ENCODE measurements around the gene CNTNAP3B.
"Not testable (repeated sequence)": the region's sequence is repeated elsewhere in the genome, so short reads cannot be mapped to it uniquely, and the experiment has no call there.

CNTNAP3B gene

GRCh38 chr9:41941738-41942137 is 187.5 kb downstream of the CNTNAP3B start:
- not testable (repeated sequence) for H3K4me2 ChIP-seq (ENCODE audit: low read length); H3K4me1 ChIP-seq (ENCODE audit: control insufficient read depth, insufficient read depth, low read length); H3K4me3 ChIP-seq (ENCODE audit: low read length); H3K9me3 ChIP-seq (replicated peaks; ENCODE audit: low read length); H3K9ac ChIP-seq (ENCODE audit: low read depth, low read length); H3K36me3 ChIP-seq (ENCODE audit: insufficient read depth, low read length); H3K27me3 ChIP-seq (ENCODE audit: control insufficient read depth, insufficient read depth, low read length)

- H3K4me3 ChIP-seq (ENCODE audit: low read length); H3K9me3 ChIP-seq (replicated peaks; ENCODE audit: low read length); H3K4me2 ChIP-seq (ENCODE audit: low read length); H3K27me3 ChIP-seq (ENCODE audit: control insufficient read depth, insufficient read depth, low read length); H3K36me3 ChIP-seq (ENCODE audit: insufficient read depth, low read length); H3K4me1 ChIP-seq (ENCODE audit: control insufficient read depth, insufficient read depth, low read length); H3K9ac ChIP-seq (ENCODE audit: low read depth, low read length): not testable (repeated sequence)
Measured at GRCh38 chr9:41938143-41938542, 191.1 kb downstream of the CNTNAP3B start.

- H3K9ac ChIP-seq (ENCODE audit: low read depth, low read length); H3K27me3 ChIP-seq (ENCODE audit: control insufficient read depth, insufficient read depth, low read length); H3K4me2 ChIP-seq (ENCODE audit: low read length); H3K4me1 ChIP-seq (ENCODE audit: control insufficient read depth, insufficient read depth, low read length); H3K4me3 ChIP-seq (ENCODE audit: low read length); H3K9me3 ChIP-seq (replicated peaks; ENCODE audit: low read length); H3K36me3 ChIP-seq (ENCODE audit: insufficient read depth, low read length): not testable (repeated sequence)
Measured at GRCh38 chr9:41935727-41936126, 193.5 kb downstream of the CNTNAP3B start.

- H3K9me3 ChIP-seq (replicated peaks; ENCODE audit: low read length); H3K4me2 ChIP-seq (ENCODE audit: low read length); H3K4me1 ChIP-seq (ENCODE audit: control insufficient read depth, insufficient read depth, low read length); H3K36me3 ChIP-seq (ENCODE audit: insufficient read depth, low read length); H3K4me3 ChIP-seq (ENCODE audit: low read length); H3K9ac ChIP-seq (ENCODE audit: low read depth, low read length); H3K27me3 ChIP-seq (ENCODE audit: control insufficient read depth, insufficient read depth, low read length): not testable (repeated sequence)
Measured at GRCh38 chr9:41929172-41929571, 200.1 kb downstream of the CNTNAP3B start.

GRCh38 chr9:41917374-41917773 is 211.9 kb downstream of the CNTNAP3B start:
- H3K4me3 ChIP-seq (ENCODE audit: low read length); H3K4me2 ChIP-seq (ENCODE audit: low read length); H3K9me3 ChIP-seq (replicated peaks; ENCODE audit: low read length); H3K36me3 ChIP-seq (ENCODE audit: insufficient read depth, low read length); H3K27me3 ChIP-seq (ENCODE audit: control insufficient read depth, insufficient read depth, low read length); H3K9ac ChIP-seq (ENCODE audit: low read depth, low read length); H3K4me1 ChIP-seq (ENCODE audit: control insufficient read depth, insufficient read depth, low read length): not testable (repeated sequence)

- H3K4me1 ChIP-seq (ENCODE audit: control insufficient read depth, insufficient read depth, low read length): not testable (repeated sequence)
Measured at GRCh38 chr9:41905488-41905887, 223.7 kb downstream of the CNTNAP3B start.

GRCh38 chr9:41902762-41903161 is 226.5 kb downstream of the CNTNAP3B start:
- not testable (repeated sequence) for H3K9me3 ChIP-seq (replicated peaks; ENCODE audit: low read length); H3K27me3 ChIP-seq (ENCODE audit: control insufficient read depth, insufficient read depth, low read length); H3K36me3 ChIP-seq (ENCODE audit: insufficient read depth, low read length); H3K4me2 ChIP-seq (ENCODE audit: low read length); H3K4me1 ChIP-seq (ENCODE audit: control insufficient read depth, insufficient read depth, low read length); H3K4me3 ChIP-seq (ENCODE audit: low read length); H3K9ac ChIP-seq (ENCODE audit: low read depth, low read length)

More at GRCh38 chr9:41905488-41905887, 223.7 kb downstream of the CNTNAP3B start:
- not testable (repeated sequence) for H3K9me3 ChIP-seq (replicated peaks; ENCODE audit: low read length); H3K4me2 ChIP-seq (ENCODE audit: low read length); H3K4me3 ChIP-seq (ENCODE audit: low read length); H3K36me3 ChIP-seq (ENCODE audit: insufficient read depth, low read length); H3K9ac ChIP-seq (ENCODE audit: low read depth, low read length); H3K27me3 ChIP-seq (ENCODE audit: control insufficient read depth, insufficient read depth, low read length)

- not testable (repeated sequence) for H3K4me3 ChIP-seq (ENCODE audit: low read length); H3K9ac ChIP-seq (ENCODE audit: low read depth, low read length); H3K36me3 ChIP-seq (ENCODE audit: insufficient read depth, low read length); H3K4me2 ChIP-seq (ENCODE audit: low read length); H3K27me3 ChIP-seq (ENCODE audit: control insufficient read depth, insufficient read depth, low read length); H3K4me1 ChIP-seq (ENCODE audit: control insufficient read depth, insufficient read depth, low read length); H3K9me3 ChIP-seq (replicated peaks; ENCODE audit: low read length)
Measured at GRCh38 chr9:41898720-41899343, 230.4 kb downstream of the CNTNAP3B start.

- not testable (repeated sequence) for H3K4me2 ChIP-seq (ENCODE audit: low read length); H3K27me3 ChIP-seq (ENCODE audit: control insufficient read depth, insufficient read depth, low read length); H3K4me1 ChIP-seq (ENCODE audit: control insufficient read depth, insufficient read depth, low read length); H3K36me3 ChIP-seq (ENCODE audit: insufficient read depth, low read length); H3K9ac ChIP-seq (ENCODE audit: low read depth, low read length); H3K9me3 ChIP-seq (replicated peaks; ENCODE audit: low read length); H3K4me3 ChIP-seq (ENCODE audit: low read length)
Measured at GRCh38 chr9:41874557-41874956, 254.7 kb downstream of the CNTNAP3B start.

GRCh38 chr9:41855422-41855821 is 273.8 kb downstream of the CNTNAP3B start:
- not testable (repeated sequence) for H3K4me2 ChIP-seq (ENCODE audit: low read length); H3K4me3 ChIP-seq (ENCODE audit: low read length); H3K9ac ChIP-seq (ENCODE audit: low read depth, low read length); H3K27me3 ChIP-seq (ENCODE audit: control insufficient read depth, insufficient read depth, low read length); H3K36me3 ChIP-seq (ENCODE audit: insufficient read depth, low read length); H3K9me3 ChIP-seq (replicated peaks; ENCODE audit: low read length); H3K4me1 ChIP-seq (ENCODE audit: control insufficient read depth, insufficient read depth, low read length)

GRCh38 chr9:41851848-41852740 is 277.1 kb downstream of the CNTNAP3B start:
- not testable (repeated sequence) for H3K9me3 ChIP-seq (replicated peaks; ENCODE audit: low read length); H3K4me3 ChIP-seq (ENCODE audit: low read length); H3K27me3 ChIP-seq (ENCODE audit: control insufficient read depth, insufficient read depth, low read length); H3K4me1 ChIP-seq (ENCODE audit: control insufficient read depth, insufficient read depth, low read length); H3K4me2 ChIP-seq (ENCODE audit: low read length); H3K36me3 ChIP-seq (ENCODE audit: insufficient read depth, low read length); H3K9ac ChIP-seq (ENCODE audit: low read depth, low read length)

- not testable (repeated sequence) for H3K9me3 ChIP-seq (replicated peaks; ENCODE audit: low read length); H3K4me1 ChIP-seq (ENCODE audit: control insufficient read depth, insufficient read depth, low read length); H3K9ac ChIP-seq (ENCODE audit: low read depth, low read length); H3K36me3 ChIP-seq (ENCODE audit: insufficient read depth, low read length); H3K4me2 ChIP-seq (ENCODE audit: low read length); H3K4me3 ChIP-seq (ENCODE audit: low read length); H3K27me3 ChIP-seq (ENCODE audit: control insufficient read depth, insufficient read depth, low read length)
Measured at GRCh38 chr9:41847829-41848228, 281.4 kb downstream of the CNTNAP3B start.

All from skeletal muscle satellite cell (primary cell).